A549 (cell line): Measurements from ENCODE around the gene LPAR1.

Source experiments
- ELK1 ChIP-seq: fragments of 150-350 bp; IDR thresholded peaks from 2 replicates; pipeline ENCODE4 v1.6.1; 2014; ENCODE audit warnings: low read depth, mild to moderate bottlenecking, low read length
- GATA3 ChIP-seq: IDR thresholded peaks from 2 replicates; pipeline ENCODE4 v1.6.1; 2012; ENCODE audit warnings: borderline replicate concordance
- HDAC2 ChIP-seq: fragments of 200-600 bp; sonication (generic); IDR thresholded peaks from 2 replicates; pipeline ENCODE4 v1.6.1; 2016
- MAZ ChIP-seq: fragments of 150-350 bp; IDR thresholded peaks from 2 replicates; pipeline ENCODE4 v1.6.1; 2014; ENCODE audit warnings: antibody characterized with exemption, low read depth, low read length, borderline replicate concordance
- NFE2L2 ChIP-seq: fragments of 150-350 bp; conservative IDR thresholded peaks from 2 replicates; pipeline ENCODE4 v1.6.1; 2014; ENCODE audit warnings: low read length
- NPAS2 ChIP-seq: fragments of 250-450 bp; sonication (Bioruptor Pico); IDR thresholded peaks from 2 replicates; pipeline ENCODE4 v1.8.0; 2022; ENCODE audit warnings: mild to moderate bottlenecking, moderate library complexity, borderline replicate concordance
- POLR2A ChIP-seq: IDR thresholded peaks from 2 replicates; pipeline ENCODE4 v1.6.1; 2012; ENCODE audit warnings: mild to moderate bottlenecking, low read length
- POLR2AphosphoS2 ChIP-seq: conservative IDR thresholded peaks from 2 replicates; pipeline ENCODE4 v1.6.1; 2012; ENCODE audit warnings: low read length, improper control_type of control experiment, inconsistent platforms
- REST ChIP-seq: fragments of 200-600 bp; sonication (generic); IDR thresholded peaks from 2 replicates; pipeline ENCODE4 v1.6.1; 2016; ENCODE audit warnings: antibody characterized with exemption, mild to moderate bottlenecking, moderate library complexity
- SREBF2 ChIP-seq: fragments of 450-650 bp; IDR thresholded peaks from 2 replicates; pipeline ENCODE4 v1.6.1; 2014; ENCODE audit warnings: mild to moderate bottlenecking, moderate library complexity
- TF ChIP-seq, protein P1 (sequence below): fragments of >200 bp; sonication (Bioruptor Twin); formaldehyde crosslinking; IDR thresholded peaks from 3 replicates; pipeline ENCODE4 v1.5.1; 2016
- TF ChIP-seq, protein P2 (sequence below): IDR thresholded peaks from 2 replicates; pipeline ENCODE4 v1.6.1; 2012
- TF ChIP-seq, protein P3 (sequence below): fragments of 450-650 bp; IDR thresholded peaks from 2 replicates; pipeline ENCODE4 v1.6.1; 2014; ENCODE audit warnings: antibody characterized with exemption

GRCh38 chr9:110887276-110887675 lies 151.0 kb downstream of the LPAR1 start:
- TF ChIP-seq, protein P1, sequence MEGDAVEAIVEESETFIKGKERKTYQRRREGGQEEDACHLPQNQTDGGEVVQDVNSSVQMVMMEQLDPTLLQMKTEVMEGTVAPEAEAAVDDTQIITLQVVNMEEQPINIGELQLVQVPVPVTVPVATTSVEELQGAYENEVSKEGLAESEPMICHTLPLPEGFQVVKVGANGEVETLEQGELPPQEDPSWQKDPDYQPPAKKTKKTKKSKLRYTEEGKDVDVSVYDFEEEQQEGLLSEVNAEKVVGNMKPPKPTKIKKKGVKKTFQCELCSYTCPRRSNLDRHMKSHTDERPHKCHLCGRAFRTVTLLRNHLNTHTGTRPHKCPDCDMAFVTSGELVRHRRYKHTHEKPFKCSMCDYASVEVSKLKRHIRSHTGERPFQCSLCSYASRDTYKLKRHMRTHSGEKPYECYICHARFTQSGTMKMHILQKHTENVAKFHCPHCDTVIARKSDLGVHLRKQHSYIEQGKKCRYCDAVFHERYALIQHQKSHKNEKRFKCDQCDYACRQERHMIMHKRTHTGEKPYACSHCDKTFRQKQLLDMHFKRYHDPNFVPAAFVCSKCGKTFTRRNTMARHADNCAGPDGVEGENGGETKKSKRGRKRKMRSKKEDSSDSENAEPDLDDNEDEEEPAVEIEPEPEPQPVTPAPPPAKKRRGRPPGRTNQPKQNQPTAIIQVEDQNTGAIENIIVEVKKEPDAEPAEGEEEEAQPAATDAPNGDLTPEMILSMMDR: no peak
- TF ChIP-seq POLR2AphosphoS2 (no peak), GATA3 (no peak), HDAC2 (no peak), POLR2A (no peak), ELK1 (no peak), REST (no peak), SREBF2 (no peak), NFE2L2 (no peak), NPAS2 (CRISPR knock-in tag) (no peak), MAZ (no peak)
- TF ChIP-seq, protein P2, sequence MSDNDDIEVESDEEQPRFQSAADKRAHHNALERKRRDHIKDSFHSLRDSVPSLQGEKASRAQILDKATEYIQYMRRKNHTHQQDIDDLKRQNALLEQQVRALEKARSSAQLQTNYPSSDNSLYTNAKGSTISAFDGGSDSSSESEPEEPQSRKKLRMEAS: no peak
- TF ChIP-seq, protein P3, sequence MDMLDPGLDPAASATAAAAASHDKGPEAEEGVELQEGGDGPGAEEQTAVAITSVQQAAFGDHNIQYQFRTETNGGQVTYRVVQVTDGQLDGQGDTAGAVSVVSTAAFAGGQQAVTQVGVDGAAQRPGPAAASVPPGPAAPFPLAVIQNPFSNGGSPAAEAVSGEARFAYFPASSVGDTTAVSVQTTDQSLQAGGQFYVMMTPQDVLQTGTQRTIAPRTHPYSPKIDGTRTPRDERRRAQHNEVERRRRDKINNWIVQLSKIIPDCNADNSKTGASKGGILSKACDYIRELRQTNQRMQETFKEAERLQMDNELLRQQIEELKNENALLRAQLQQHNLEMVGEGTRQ: no peak
